GM10266 (cell line): Measurements from ENCODE around the gene MATR3.

ENCODE experiments used
- DNase-seq: peaks from one replicate; pipeline ENCODE4 v3.0.0; 2012; ENCODE audit errors: extremely low spot score
- TF ChIP-seq, protein P1 (sequence below): IDR thresholded peaks from 2 replicates; pipeline ENCODE4 v1.5.1; 2012; ENCODE audit warnings: mild to moderate bottlenecking, low read depth; ENCODE audit not compliant: control insufficient read depth, insufficient read depth; ENCODE audit errors: missing control alignments

MATR3 gene

DNA sequence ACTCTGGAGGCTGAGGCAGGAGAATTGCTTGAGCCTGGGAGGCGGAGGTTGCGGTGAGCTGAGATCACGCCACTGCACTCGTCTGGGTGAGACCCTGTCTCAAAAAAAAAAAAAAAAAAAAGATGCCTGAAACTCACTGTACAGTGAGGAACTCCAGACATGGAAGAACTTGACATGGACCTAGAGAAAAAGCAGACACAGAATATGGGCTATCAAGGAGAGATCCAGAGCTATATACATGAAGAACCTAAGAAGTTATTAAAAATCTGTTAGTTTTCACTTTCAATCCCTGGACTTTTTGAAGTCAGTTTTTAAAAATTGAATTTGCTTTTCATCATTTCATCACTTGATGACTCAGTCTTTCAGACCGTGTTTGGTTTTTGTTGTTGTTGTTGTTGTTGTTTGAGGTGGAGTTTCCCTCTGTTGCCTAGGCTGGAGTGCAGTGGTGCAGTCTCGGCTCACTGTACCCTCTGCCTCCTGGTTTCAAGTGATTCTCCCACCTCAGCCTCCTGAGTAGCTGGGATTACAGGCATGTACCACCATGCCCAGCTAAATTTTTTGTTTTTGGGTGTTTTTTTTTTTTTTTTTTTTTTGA, 68.4 kb downstream of the MATR3 start:
- no peak for DNase-seq
- TF ChIP-seq, protein P1, sequence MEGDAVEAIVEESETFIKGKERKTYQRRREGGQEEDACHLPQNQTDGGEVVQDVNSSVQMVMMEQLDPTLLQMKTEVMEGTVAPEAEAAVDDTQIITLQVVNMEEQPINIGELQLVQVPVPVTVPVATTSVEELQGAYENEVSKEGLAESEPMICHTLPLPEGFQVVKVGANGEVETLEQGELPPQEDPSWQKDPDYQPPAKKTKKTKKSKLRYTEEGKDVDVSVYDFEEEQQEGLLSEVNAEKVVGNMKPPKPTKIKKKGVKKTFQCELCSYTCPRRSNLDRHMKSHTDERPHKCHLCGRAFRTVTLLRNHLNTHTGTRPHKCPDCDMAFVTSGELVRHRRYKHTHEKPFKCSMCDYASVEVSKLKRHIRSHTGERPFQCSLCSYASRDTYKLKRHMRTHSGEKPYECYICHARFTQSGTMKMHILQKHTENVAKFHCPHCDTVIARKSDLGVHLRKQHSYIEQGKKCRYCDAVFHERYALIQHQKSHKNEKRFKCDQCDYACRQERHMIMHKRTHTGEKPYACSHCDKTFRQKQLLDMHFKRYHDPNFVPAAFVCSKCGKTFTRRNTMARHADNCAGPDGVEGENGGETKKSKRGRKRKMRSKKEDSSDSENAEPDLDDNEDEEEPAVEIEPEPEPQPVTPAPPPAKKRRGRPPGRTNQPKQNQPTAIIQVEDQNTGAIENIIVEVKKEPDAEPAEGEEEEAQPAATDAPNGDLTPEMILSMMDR, result no peak

DNA sequence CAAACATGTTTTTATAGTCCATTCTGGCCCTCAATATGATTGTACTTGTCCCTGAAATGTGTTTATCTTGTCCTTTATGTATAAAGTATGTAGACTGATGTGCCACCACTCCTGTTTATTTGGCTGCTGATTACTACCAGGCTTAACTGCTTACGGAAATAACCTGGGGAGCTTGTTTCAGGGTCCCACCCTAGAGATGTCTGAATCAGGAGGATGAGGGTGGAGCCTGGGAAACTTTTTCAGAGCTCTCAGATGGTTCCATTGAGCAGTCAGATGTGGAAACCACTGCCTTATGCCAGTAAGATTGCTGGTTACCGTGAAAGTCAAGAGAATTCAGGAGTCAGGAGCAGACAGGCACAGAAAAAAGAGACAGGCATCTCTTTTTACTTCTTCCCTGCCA, 70.4 kb downstream of the MATR3 start:
- no peak for DNase-seq
- TF ChIP-seq, protein P1, result no peak

DNA sequence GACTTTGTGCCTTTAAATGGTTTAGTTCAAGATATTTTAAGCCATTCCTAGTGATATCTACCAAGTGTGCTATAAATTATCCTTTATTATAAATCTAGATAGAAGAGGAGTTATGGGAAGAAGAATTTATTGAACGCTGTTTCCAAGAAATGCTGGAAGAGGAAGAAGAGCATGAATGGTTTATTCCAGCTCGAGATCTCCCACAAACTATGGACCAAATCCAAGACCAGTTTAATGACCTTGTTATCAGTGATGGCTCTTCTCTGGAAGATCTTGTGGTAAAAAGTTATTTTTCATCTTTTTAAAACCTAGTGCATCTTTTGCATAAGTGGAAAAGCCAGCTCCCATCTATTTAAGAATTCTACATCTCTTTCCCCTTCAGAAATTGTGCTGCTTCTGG, 70.9 kb downstream of the MATR3 start:
- TF ChIP-seq, protein P1, result no peak
- DNase-seq, result no peak

DNA sequence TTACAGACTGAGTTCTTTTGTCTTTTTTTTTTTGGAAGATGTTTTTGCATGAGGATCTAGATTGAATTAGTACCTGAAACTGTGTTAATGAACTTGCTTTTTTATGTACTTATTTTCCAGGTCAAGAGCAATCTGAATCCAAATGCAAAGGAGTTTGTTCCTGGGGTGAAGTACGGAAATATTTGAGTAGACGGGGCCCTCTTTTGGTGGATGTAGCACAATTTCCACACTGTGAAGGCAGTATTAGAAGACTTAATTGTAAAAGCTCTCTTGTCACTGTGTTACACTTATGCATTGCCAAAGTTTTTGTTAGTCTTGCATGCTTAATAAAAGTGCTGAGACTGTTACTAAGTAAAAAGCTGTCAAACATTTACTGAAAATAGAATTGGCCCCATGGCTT, 75.1 kb downstream of the MATR3 start:
- no peak for DNase-seq
- TF ChIP-seq, protein P1, result no peak

DNA sequence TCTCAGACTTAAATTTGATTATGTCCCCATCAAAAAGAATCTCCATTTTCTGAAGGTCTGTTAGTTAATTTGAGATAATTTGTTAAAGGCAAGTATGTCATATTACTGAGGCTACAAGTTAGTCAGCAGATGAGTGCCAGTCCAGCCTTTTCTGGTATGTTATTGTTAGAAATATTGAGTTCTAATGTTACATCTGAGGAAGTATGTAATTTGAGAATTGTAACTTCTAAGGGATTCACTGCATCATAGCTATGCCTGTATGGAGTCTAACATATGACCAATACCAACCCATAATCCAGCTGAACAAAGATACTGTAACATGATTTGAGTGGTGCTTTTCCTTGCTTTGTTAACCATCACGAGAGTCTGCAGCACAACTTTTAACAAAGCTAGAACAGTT, 75.6 kb downstream of the MATR3 start:
- DNase-seq, result no peak
- TF ChIP-seq, protein P1, result no peak

DNA sequence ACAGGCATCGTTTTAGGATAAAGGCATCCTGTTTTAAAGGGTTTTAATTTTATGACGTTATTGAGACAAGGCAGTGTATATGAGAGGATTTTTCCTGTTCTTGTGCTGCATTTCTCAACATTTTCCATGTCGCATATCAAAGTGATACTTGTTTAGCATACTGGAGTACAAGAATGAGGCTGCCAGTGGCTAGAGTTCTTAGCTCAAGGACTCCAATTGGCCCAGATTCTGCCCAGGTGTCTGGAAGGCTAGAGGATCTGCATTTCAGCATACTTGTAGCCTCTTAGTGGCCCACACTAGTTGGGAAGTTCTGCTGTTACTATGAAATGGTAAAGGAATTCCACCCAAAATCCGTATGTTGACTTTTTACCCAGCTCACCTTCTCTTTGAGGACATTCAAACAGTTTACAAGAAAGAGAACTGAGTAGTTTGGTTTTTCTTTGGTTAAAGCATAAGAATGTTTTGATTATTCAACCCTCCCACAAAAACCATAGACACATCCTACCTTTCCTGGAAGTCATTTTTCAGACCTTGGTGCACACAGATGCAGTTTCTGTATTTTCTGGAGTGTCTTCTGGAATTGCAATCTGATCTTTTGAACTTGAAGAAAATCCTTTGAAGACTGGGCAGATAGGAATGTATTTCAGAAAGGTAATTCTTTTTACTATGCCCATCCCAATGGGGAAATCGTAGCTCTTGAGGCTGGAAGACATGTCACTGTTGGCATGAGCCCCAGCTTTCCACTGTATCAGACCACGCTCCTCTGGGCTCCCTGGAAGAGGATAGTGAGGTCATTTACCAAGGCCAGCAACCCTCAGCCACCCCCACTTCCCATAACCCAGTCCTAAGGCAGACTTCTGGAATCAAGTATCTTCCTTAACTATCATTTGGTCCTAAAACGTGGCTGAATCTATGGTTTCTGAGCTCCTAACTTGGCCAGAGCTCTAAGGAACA, 78.2 kb downstream of the MATR3 start:
- no peak for DNase-seq
- TF ChIP-seq, protein P1, result no peak

DNA sequence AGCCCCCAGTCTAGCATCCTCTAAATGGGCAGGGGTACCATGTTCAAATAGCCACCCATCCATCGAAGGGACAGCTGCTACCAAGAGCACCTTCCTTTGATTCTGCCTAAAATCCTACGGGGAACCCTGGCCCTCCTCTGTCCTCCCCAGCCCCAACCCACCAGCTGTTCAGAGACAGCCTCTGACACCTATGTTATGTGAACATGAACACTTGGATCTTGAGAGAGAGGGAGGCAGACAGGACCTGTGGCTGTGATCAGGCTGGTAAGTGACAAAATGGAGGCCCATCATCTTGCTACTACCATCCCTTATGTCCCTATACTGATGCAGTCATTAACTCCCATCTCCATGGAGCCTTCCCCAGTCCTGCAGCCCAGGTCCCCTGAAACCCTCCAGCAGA, 81.4 kb downstream of the MATR3 start:
- no peak for DNase-seq
- TF ChIP-seq, protein P1, result no peak
